ENCODE measurements around the gene ERGIC2. TPM values are rescaled to one million over a fixed set of nuclear protein-coding genes. Genes with fewer than 3 reads are reported as not detected.

ERGIC2 gene
- total RNA-seq, 1 donor from 2014 or later, result 52.8 TPM

- H3K27me3 ChIP-seq, result no peaks in the 10 kb centered on the region
- peaks cover 25% of the 10 kb centered on the region for H3K4me1 ChIP-seq
- TF ChIP-seq POLR2A (IDR thresholded peaks at IDR 0.05) (no peak), POLR2AphosphoS5 (IDR thresholded peaks at IDR 0.05; ENCODE audit: insufficient read depth in 1 of 2, low read depth in 1 of 2) (no peak), CTCF (IDR thresholded peaks at IDR 0.05) (no peak)
- DNase-seq (ENCODE audit: extremely low spot score in 2 of 2), result no peak
- H3K4me3 ChIP-seq, result no peak overlapping the region
- no peak overlapping the region for H3K27ac ChIP-seq
- no peaks in the 10 kb centered on the region for H3K9me3 ChIP-seq
- intact Hi-C loops (cut with DNase I), result no loop called here
- H3K36me3 ChIP-seq, result no peaks in the 10 kb centered on the region
Observed at GRCh38 chr12:29382251-29382650, 1.3 kb upstream of the ERGIC2 start.

- no peak for DNase-seq (ENCODE audit: extremely low spot score in 2 of 2)
- no peak overlapping the region for H3K27ac ChIP-seq
- intact Hi-C loops (cut with DNase I), result no loop called here
- no peaks in the 10 kb centered on the region for H3K27me3 ChIP-seq
- H3K36me3 ChIP-seq, result no peaks in the 10 kb centered on the region
- peaks cover 19% of the 10 kb centered on the region for H3K4me1 ChIP-seq
- TF ChIP-seq CTCF (IDR thresholded peaks at IDR 0.05) (no peak), POLR2AphosphoS5 (IDR thresholded peaks at IDR 0.05; ENCODE audit: insufficient read depth in 1 of 2, low read depth in 1 of 2) (no peak), POLR2A (IDR thresholded peaks at IDR 0.05) (no peak)
- no peaks in the 10 kb centered on the region for H3K9me3 ChIP-seq
- H3K4me3 ChIP-seq, result no peak overlapping the region
Observed at GRCh38 chr12:29376118-29376517, 4.9 kb downstream of the ERGIC2 start.

- intact Hi-C loops (cut with DNase I), result no loop called here
- H3K27me3 ChIP-seq, result no peaks in the 10 kb centered on the region
- H3K4me3 ChIP-seq, result no peak overlapping the region
- no peak overlapping the region for H3K27ac ChIP-seq
- H3K36me3 ChIP-seq, result no peaks in the 10 kb centered on the region
- H3K9me3 ChIP-seq, result no peaks in the 10 kb centered on the region
- peaks cover 14% of the 10 kb centered on the region for H3K4me1 ChIP-seq
- no peak for TF ChIP-seq POLR2A (IDR thresholded peaks at IDR 0.05)
- no peak for TF ChIP-seq POLR2AphosphoS5 (IDR thresholded peaks at IDR 0.05; ENCODE audit: insufficient read depth in 1 of 2, low read depth in 1 of 2)
- DNase-seq (ENCODE audit: extremely low spot score in 2 of 2), result no peak
Observed at GRCh38 chr12:29374913-29375312, 6.1 kb downstream of the ERGIC2 start.

- Histone ChIP-seq H3K36me3 (no peaks in the 10 kb centered on the region), H3K9me3 (no peaks in the 10 kb centered on the region), H3K4me1 (peaks cover 5% of the 10 kb centered on the region), H3K27ac (no peak overlapping the region), H3K4me3 (no peak overlapping the region), H3K27me3 (no peaks in the 10 kb centered on the region)
- DNase-seq (ENCODE audit: extremely low spot score in 2 of 2), result no peak
- TF ChIP-seq POLR2A (IDR thresholded peaks at IDR 0.05) (no peak), CTCF (IDR thresholded peaks at IDR 0.05) (no peak), POLR2AphosphoS5 (IDR thresholded peaks at IDR 0.05; ENCODE audit: insufficient read depth in 1 of 2, low read depth in 1 of 2) (no peak)
- intact Hi-C loops (cut with DNase I), result no loop called here
Observed at GRCh38 chr12:29374012-29374411, 7.0 kb downstream of the ERGIC2 start.

GRCh38 chr12:29365091-29365490 lies 15.9 kb downstream of the ERGIC2 start:
- Histone ChIP-seq H3K4me3 (no peak overlapping the region), H3K36me3 (peaks cover 3 to 21% of the 10 kb centered on the region in 2 donors), H3K9me3 (no peaks in the 10 kb centered on the region), H3K4me1 (no peaks in the 10 kb centered on the region), H3K27ac (no peak overlapping the region), H3K27me3 (no peaks in the 10 kb centered on the region)
- TF ChIP-seq CTCF (IDR thresholded peaks at IDR 0.05), result no peak
- no peak for TF ChIP-seq POLR2AphosphoS5 (IDR thresholded peaks at IDR 0.05; ENCODE audit: insufficient read depth in 1 of 2, low read depth in 1 of 2)
- no peak for TF ChIP-seq POLR2A (IDR thresholded peaks at IDR 0.05)
- intact Hi-C loops (cut with DNase I), result no loop called here
- DNase-seq (ENCODE audit: extremely low spot score in 2 of 2), result no peak
